Ecto neural progenitor cell (in vitro differentiated cells): ENCODE data around the gene GPX2.
"Not testable (repeated sequence)": the region's sequence is repeated elsewhere in the genome, so short reads cannot be mapped to it uniquely, and the experiment has no call there.

Experiments used
- DNase-seq: peaks from one replicate; pipeline ENCODE4 v3.0.0-alpha.2; 2018; ENCODE audit warnings: low spot score

Gene GPX2

GRCh38 chr14:64938972-64939816, 3.4 kb downstream of the GPX2 start:
- DNase-seq = no peak

DNA sequence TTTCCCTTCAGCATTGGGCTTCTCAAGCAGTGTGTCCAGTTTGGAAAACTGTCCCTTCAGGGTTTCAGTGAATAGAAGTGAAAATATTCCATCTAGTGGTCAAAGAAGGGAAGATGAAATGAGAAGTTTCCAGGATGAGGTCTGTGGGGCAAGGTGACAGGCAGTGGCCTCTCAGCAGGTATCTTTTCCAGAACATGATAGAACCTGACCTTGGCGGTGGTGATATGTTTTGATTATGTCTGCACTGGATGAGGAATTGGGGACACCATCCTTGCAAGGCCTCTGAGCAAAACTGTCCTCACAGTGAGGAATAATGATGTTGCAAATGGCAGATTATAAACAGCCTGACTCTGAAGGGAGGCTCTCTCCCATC, 4.7 kb downstream of the GPX2 start:
- no peak for DNase-seq

- DNase-seq = no peak
These were observed 5.2 kb downstream of the GPX2 start for GRCh38 chr14:64937171-64937820.

DNA sequence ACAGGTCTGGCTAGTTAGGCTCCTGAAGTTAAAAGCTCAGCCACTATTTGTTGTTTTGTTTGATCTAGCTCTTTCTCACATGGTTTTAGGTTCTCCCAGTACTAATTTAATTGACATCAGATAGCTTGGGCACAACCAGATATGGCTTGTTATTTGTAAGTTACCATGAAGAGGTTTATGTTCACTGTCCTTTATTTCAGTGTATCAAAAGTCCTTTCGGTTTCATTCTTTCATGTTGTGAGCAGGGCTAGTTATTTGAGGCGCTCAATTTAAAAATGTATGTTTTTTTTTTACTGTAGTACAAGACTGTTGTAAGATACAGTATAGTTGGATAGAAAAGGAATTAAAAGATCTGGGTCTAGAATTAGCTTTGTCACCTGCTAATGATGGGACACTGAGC, 7.0 kb downstream of the GPX2 start:
- no peak for DNase-seq

- no peak for DNase-seq
These were observed 8.1 kb downstream of the GPX2 start for GRCh38 chr14:64934338-64934929.

DNA sequence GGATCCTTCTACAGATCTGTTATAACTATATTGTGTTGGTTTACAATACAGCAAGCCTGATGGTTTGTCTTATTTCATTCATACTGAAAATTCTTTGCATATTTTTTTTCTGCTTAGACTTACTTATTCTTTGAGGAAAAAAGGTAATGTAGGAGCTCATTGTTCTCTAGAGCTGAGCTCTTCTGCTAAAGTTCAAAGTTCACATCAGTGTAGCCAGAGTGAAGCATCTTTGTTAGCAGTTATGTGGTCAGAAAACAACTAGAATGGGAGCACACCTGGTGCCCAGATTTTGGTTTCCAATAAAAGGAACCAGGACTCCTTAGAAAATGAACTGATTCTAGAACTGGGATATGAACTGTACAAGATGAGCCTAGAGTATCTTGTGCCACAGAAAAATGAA, 10.3 kb downstream of the GPX2 start:
- DNase-seq = no peak

- no peak for DNase-seq
These were observed 11.4 kb downstream of the GPX2 start for GRCh38 chr14:64931123-64931522.

DNA sequence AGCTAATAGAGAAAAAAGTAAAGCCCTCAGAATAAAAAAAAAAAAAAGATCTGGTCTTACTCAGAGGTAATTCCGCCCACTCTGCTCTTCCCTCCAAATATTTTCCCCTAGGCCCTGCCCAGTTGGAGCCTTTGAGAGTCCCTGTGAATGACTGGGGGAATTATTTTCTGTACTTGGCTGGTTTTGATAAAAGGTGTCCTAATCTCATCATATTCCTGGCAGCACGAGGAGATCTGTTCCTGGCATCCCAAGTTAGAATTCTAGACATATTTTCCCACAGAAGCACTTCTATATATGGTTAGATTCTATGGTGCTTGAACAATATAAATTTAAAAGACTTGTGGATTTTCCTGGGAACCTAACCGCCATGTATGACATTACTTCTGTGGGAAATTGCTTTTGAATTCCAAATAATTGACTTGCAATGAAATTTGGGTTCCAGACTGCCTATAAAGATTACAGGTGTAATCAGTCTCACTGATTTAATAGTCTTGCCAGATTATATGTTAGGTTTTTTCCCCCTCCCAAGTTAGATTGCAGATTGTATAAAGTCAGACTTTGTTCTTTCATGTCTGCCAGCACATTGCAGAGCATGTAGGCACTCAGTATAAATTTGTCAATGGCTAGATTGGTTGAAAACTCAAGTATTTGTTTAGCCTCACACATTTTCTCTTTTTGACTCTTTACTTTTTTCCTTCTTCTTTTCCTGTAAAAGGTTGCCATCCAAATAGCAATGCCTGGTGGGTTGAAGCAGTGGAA, 12.3 kb downstream of the GPX2 start:
- no peak for DNase-seq

GRCh38 chr14:64929014-64929359, 13.6 kb downstream of the GPX2 start:
- DNase-seq = no peak

DNA sequence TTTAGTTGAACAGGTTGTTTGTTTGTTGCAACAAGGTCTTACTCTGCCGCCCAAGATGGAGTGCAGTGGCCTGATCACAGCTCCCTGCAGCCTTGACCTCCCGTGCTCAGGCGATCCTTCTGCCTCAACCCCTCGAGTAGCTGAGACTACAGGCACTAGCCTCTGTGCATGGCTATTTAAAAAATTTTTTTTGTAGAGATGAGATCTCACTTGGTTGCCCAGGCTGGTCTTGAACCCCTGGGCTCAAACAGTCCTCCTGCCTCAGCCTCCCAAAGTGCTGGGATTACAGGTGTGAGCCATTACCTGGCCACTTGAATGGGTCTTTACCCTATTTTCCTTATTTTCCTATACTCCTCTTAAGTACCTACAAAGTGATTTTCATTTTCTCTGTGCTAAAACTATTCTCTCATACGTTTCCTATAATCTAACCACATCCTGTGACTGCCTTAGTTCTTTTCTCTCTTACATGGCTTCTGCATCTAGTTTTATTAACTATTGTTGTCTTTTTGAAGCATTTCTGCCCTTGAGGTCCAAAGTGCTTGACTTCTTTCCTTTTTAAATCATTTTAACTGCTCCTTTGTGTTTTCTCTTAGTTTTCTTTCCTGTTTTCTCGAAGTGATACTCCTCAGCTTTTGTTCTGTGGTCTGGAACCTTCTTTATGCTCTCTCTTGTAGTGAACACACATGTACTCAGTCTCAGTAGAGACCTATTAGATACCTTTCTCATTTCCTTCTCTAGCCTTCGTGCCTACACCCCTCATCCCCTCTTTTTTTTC, 14.1 kb downstream of the GPX2 start:
- no peak for DNase-seq

DNA sequence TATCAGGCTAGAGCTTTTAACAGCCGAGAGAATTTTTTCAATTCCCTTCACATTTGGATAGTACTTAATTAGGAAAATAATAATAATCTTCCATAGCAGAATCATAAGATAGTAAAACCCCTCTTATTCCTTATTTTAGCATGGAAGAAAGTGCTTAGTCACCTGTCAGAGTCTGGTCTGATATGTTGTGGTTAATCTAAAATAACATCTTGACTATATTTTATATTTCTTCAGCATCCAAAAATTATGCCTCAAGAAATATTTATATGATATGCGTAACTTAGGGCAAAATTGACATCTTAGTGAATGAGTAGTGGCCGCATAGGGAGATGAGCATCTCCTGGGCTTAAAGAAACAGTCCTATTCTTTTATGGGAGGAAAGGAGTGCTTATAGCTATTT, 15.5 kb downstream of the GPX2 start:
- no peak for DNase-seq

DNA sequence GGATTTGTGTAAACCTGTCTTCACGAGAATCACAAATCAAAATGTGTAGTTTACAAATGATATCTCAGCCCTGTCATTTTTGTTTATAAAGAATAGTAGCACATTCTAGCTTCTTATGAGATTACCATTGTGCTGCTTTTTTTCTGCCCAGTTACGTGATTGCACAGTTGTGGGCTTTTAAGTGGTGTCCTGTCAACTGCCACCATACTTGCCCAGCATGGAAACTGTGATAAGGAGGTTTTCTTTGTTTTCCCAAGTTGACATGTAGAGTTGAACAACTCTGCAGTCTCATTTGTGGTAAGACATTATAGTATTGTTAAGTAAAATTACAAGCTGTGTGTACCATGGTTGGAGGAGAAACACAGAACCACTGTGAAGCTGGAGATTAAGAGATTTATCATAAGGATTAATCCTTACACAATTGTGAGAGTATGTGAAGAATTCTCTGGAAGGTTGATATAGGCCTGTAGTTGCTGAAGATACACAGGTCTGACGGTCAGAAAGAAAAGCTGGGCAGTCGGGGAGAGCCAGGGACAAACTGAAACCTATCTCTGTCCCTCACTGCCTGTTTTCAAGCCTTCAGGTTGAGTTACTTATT, 16.0 kb downstream of the GPX2 start:
- no peak for DNase-seq

DNA sequence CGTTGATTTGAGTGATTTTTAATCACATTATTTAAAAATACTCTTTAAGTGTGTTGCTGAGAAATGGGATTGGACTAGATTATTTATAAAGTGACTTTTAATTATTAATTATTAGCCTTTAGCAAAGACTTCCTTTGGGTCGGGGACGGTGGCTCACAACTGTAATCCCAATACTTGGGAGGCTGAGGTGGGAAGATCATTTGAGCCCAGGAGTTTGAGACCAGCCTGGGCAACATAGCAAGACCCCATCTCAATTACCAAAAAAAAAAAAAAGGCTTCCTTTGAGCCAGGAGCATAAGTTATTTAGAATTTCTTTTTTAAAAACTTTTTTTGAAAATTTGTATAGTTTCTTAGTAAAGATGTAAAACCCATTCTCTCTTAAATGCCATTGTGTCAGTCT, 19.5 kb downstream of the GPX2 start:
- no peak for DNase-seq

DNA sequence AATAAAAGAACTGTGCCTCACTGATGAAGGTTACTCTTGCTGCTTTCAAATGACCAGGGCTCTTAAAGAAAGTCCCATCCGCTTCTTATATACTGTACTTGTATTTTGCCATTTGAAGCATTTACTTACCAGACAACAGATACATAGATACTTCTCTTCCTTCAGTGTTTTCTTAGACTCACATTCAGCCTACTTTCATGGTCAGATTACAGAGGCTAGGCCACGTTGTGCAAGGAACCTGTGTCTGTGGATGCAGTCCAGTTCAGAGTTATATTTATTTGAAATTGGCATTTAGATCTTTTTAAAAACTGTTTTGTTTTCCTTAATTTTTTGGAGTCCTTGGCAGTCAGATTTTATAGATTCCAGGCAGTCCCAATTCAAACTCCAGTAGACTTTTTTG, 22.1 kb downstream of the GPX2 start:
- no peak for DNase-seq

GRCh38 chr14:64919618-64920017, 22.9 kb downstream of the GPX2 start:
- no peak for DNase-seq

- no peak for DNase-seq
These were observed 23.3 kb downstream of the GPX2 start for GRCh38 chr14:64919215-64919614.

GRCh38 chr14:64918216-64918615, 24.3 kb downstream of the GPX2 start:
- no peak for DNase-seq

GRCh38 chr14:64915797-64916196, 26.7 kb downstream of the GPX2 start:
- no peak for DNase-seq

- no peak for DNase-seq
These were observed 27.5 kb downstream of the GPX2 start for GRCh38 chr14:64915029-64915424.

DNA sequence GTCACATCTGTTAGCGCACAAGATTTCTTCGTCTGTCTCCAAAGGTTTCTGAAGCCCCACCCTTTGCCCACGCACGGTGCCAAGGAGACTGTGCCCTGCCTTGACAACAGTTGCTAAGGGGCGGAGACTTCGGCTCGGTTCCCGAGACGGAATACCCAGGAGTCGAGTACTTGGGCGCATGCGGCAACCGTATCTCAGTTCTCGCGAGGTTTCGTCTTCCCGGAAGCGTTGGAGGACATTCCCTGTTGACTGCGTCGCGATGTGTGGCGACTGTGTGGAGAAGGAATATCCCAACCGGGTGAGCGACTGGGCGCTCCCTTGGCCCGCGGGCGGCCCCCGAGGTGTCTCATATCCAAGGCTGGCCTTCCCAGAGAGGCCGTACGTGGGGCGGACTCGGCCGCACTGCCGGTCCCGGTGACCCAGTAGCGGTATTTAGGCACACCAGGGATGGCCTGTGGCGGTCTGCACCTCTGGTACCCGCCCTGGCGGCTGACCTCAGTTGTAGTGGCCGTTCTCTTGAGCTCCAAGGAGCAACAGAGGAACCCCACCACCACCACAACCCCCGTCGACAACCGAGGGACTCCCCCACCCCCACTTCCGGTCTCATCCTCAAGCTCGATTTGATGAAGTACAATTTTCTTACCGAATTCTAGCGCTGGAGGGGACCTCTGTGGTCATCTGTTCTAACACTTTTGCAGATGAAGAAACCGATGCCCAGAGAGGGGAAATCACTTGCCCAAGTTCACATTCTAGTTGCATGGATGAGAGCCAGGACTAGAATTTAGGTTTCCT, 28.1 kb downstream of the GPX2 start, which contains the start of gene CHURC1:
Gene CHURC1, plus strand, starts transcription at position 219 of the 792 bp plus-strand sequence. Its CDS starts 41 bp downstream, at position 260.
- DNase-seq = peak; percentile 95

- DNase-seq = not testable (repeated sequence)
These were observed 29.1 kb downstream of the GPX2 start for GRCh38 chr14:64913477-64913876.
